ENCODE data around the gene CYP2C9.

- TF ChIP-seq CTCF (conservative IDR thresholded peaks at IDR 0.05) (no peak), EZH2 (IDR thresholded peaks at IDR 0.05; ENCODE audit: low read depth) (no peak)
These were observed 97.2 kb downstream of the CYP2C9 start for GRCh38 chr10:95035332-95036295.
